ENCODE measurements around the gene LECT2. TPM values are rescaled to one million over a fixed set of nuclear protein-coding genes. Genes with fewer than 3 reads are reported as not detected.

Gene LECT2
- total RNA-seq, 1 donor from 2014 or later, result not detected

- H3K27me3 ChIP-seq, result no peaks in the 10 kb centered on the region
- no peaks in the 10 kb centered on the region for H3K9me3 ChIP-seq (ENCODE audit: low read depth)
These were observed 46.1 kb upstream of the LECT2 start for GRCh38 chr5:136000932-136001331.

GRCh38 chr5:136000147-136000546 lies 45.4 kb upstream of the LECT2 start:
- Mint-ChIP-seq H3K9me3 (no peaks in the 10 kb centered on the region), H3K27ac (no peak overlapping the region), H3K4me1 (peaks cover 15% of the 10 kb centered on the region), H3K4me3 (no peak overlapping the region), H3K27me3 (ENCODE audit: insufficient read depth, low read depth) (no peaks in the 10 kb centered on the region), H3K36me3 (no peaks in the 10 kb centered on the region)
- Histone ChIP-seq H3K36me3 (no peaks in the 10 kb centered on the region), H3K9ac (no peak overlapping the region), H3K27ac (no peak overlapping the region), H3K4me3 (no peak overlapping the region), H3F3A (ENCODE audit: low read depth) (no peaks in the 10 kb centered on the region), H3K4me2 (no peak overlapping the region), H4K20me1 (ENCODE audit: low read depth) (no peaks in the 10 kb centered on the region), H3K27me3 (no peaks in the 10 kb centered on the region), H3K79me2 (ENCODE audit: low read depth) (no peaks in the 10 kb centered on the region), H3K9me3 (ENCODE audit: low read depth) (no peaks in the 10 kb centered on the region), H2AFZ (replicated peaks) (no peak overlapping the region), H3K4me1 (no peaks in the 10 kb centered on the region)
- TF ChIP-seq CTCF (IDR thresholded peaks at IDR 0.05) (no peak), EZH2phosphoT487 (IDR thresholded peaks at IDR 0.05) (no peak), EZH2 (IDR thresholded peaks at IDR 0.05) (no peak)
- no peak for DNase-seq (ENCODE audit: low spot score)

More at GRCh38 chr5:136000932-136001331, 46.1 kb upstream of the LECT2 start:
- Histone ChIP-seq H3K4me2 (no peak overlapping the region), H3F3A (ENCODE audit: low read depth) (no peaks in the 10 kb centered on the region), H3K4me1 (no peaks in the 10 kb centered on the region), H3K36me3 (no peaks in the 10 kb centered on the region), H3K79me2 (ENCODE audit: low read depth) (no peaks in the 10 kb centered on the region), H3K9ac (no peak overlapping the region), H3K27ac (no peak overlapping the region), H2AFZ (replicated peaks) (no peak overlapping the region), H4K20me1 (ENCODE audit: low read depth) (no peaks in the 10 kb centered on the region), H3K4me3 (no peak overlapping the region)
- Mint-ChIP-seq H3K4me1 (peaks cover 15% of the 10 kb centered on the region), H3K9me3 (no peaks in the 10 kb centered on the region), H3K36me3 (no peaks in the 10 kb centered on the region), H3K27ac (no peak overlapping the region), H3K4me3 (no peak overlapping the region), H3K27me3 (ENCODE audit: insufficient read depth, low read depth) (no peaks in the 10 kb centered on the region)
- DNase-seq (ENCODE audit: low spot score), result no peak
- TF ChIP-seq EZH2phosphoT487 (IDR thresholded peaks at IDR 0.05) (no peak), CTCF (IDR thresholded peaks at IDR 0.05) (no peak), EZH2 (IDR thresholded peaks at IDR 0.05) (no peak)

GRCh38 chr5:135999406-136000139 lies 44.8 kb upstream of the LECT2 start:
- H3K27ac Mint-ChIP-seq, result peak overlapping the region; percentile 72

More at GRCh38 chr5:135999406-136000139, 44.8 kb upstream of the LECT2 start:
- Histone ChIP-seq H3K79me2 (ENCODE audit: low read depth) (no peaks in the 10 kb centered on the region), H3K9ac (no peak overlapping the region), H3K4me3 (no peak overlapping the region), H3K9me3 (ENCODE audit: low read depth) (no peaks in the 10 kb centered on the region), H3K27me3 (no peaks in the 10 kb centered on the region), H3K4me1 (no peaks in the 10 kb centered on the region), H4K20me1 (ENCODE audit: low read depth) (no peaks in the 10 kb centered on the region), H3K36me3 (no peaks in the 10 kb centered on the region), H2AFZ (replicated peaks) (no peak overlapping the region), H3K4me2 (no peak overlapping the region), H3K27ac (no peak overlapping the region), H3F3A (ENCODE audit: low read depth) (no peaks in the 10 kb centered on the region)
- Mint-ChIP-seq H3K27me3 (ENCODE audit: insufficient read depth, low read depth) (no peaks in the 10 kb centered on the region), H3K4me3 (no peak overlapping the region), H3K9me3 (no peaks in the 10 kb centered on the region), H3K4me1 (peaks cover 15% of the 10 kb centered on the region), H3K36me3 (no peaks in the 10 kb centered on the region)
- no peak for DNase-seq (ENCODE audit: low spot score)
- TF ChIP-seq CTCF (IDR thresholded peaks at IDR 0.05) (no peak), EZH2 (IDR thresholded peaks at IDR 0.05) (no peak), EZH2phosphoT487 (IDR thresholded peaks at IDR 0.05) (no peak)

Measured in neural progenitor cell (in vitro differentiated cells).